ENCODE results near the gene MRGPRX4.

Gene MRGPRX4

GRCh38 chr11:18204220-18204619 lies 31.6 kb downstream of the MRGPRX4 start:
- FAIRE-seq: no peak
- no peak for DNase-seq (ENCODE audit: insufficient read length, low spot score)
- TF ChIP-seq TAF1 (IDR thresholded peaks at IDR 0.05; ENCODE audit: low read depth, low read length) (no peak), SPI1 (IDR thresholded peaks at IDR 0.05; ENCODE audit: low read depth, low read length) (no peak), POU2F2 (IDR thresholded peaks at IDR 0.05; ENCODE audit: low read depth, low read length) (no peak), PAX5 (IDR thresholded peaks at IDR 0.05; ENCODE audit: insufficient read depth, low read length, severe bottlenecking) (no peak), POLR2AphosphoS5 (IDR thresholded peaks at IDR 0.05; ENCODE audit: low read depth, low read length) (no peak), POLR2A (IDR thresholded peaks at IDR 0.05; ENCODE audit: low read depth, low read length) (no peak)

DNA sequence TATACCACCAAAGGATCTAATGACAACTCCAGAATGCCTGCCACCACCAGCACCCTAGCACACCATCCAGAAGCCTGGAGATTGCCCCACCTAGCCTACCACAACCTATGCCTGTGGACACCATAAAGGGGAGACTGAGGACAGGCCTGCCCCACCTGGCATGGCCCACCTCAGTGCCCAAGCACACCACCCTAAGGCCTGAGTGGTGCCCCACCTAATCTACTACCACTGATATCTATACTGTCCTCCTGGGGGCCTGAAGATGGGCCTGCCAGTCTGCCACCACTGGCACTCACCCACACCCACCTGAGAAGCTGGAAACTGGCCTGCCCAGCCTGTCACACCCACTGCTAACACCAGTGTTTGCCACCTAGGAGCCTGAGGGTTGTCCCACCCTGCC lies 32.1 kb downstream of the MRGPRX4 start:
- no peak for DNase-seq (ENCODE audit: insufficient read length, low spot score)
- FAIRE-seq: no peak
- TF ChIP-seq POU2F2 (IDR thresholded peaks at IDR 0.05; ENCODE audit: low read depth, low read length): no peak
- no peak for TF ChIP-seq TAF1 (IDR thresholded peaks at IDR 0.05; ENCODE audit: low read depth, low read length)
- TF ChIP-seq POLR2AphosphoS5 (IDR thresholded peaks at IDR 0.05; ENCODE audit: low read depth, low read length): no peak
- TF ChIP-seq PAX5 (IDR thresholded peaks at IDR 0.05; ENCODE audit: insufficient read depth, low read length, severe bottlenecking): no peak
- no peak for TF ChIP-seq POLR2A (IDR thresholded peaks at IDR 0.05; ENCODE audit: low read depth, low read length)
- TF ChIP-seq SPI1 (IDR thresholded peaks at IDR 0.05; ENCODE audit: low read depth, low read length): no peak

DNA sequence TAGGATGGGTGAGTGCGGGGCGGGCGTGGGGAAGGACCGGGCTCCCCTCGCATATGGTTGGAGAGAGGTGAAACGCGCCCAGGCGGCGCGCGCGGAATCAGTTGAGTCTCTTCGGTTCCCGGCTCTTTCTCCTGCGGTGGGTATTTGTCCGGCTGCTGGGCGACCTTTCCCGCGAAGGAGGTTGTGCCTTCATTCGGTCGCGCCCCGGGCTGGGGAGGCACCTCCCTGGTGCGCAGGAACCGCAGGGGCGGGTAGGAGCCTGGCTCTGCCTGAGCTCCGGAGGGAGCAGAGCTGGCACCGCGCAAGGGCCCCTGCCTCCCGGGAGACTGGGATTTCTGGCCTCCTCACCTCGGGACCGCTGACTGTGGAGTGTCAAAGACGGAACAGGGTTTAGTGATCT lies 36.4 kb downstream of the MRGPRX4 start:
- DNase-seq (ENCODE audit: insufficient read length, low spot score): no peak
- no peak for TF ChIP-seq POLR2AphosphoS5 (IDR thresholded peaks at IDR 0.05; ENCODE audit: low read depth, low read length)
- no peak for TF ChIP-seq POLR2A (IDR thresholded peaks at IDR 0.05; ENCODE audit: low read depth, low read length)
- TF ChIP-seq POU2F2 (IDR thresholded peaks at IDR 0.05; ENCODE audit: low read depth, low read length): no peak
- TF ChIP-seq SPI1 (IDR thresholded peaks at IDR 0.05; ENCODE audit: low read depth, low read length): no peak
- no peak for TF ChIP-seq PAX5 (IDR thresholded peaks at IDR 0.05; ENCODE audit: insufficient read depth, low read length, severe bottlenecking)
- TF ChIP-seq TAF1 (IDR thresholded peaks at IDR 0.05; ENCODE audit: low read depth, low read length): no peak
- FAIRE-seq: no peak

DNA sequence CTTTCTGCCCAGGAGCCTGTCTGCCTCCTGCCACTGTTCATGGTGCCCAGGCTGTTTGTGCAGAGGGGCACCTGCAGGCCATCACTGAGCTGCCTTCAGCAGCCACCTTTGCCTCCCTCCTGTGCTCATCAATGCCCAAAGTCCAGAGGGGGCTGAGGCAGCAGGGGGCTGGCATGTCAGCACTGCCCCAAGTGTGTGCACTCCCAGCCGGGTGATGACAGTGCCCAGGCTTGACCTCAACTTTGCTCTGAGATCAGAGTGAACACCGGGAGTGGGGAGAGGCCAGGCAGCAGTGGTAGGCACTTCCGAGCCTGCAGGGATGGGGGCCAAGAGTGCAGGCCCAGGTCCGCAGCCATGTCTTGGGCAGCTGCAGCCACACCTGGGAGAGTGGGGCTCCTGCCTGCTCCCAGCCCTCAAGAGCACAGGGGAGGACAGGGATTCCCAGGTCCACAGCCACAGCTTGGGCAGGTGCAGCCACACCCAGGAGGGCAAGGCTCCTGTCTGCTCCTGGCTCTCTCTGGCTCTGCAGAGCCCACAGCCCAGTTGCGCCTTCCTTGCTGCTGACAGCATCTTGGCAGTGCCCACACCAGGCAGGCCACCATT lies 48.7 kb downstream of the MRGPRX4 start:
- FAIRE-seq: no peak
- DNase-seq (ENCODE audit: insufficient read length, low spot score): no peak
- TF ChIP-seq POU2F2 (IDR thresholded peaks at IDR 0.05; ENCODE audit: low read depth, low read length): no peak
- no peak for TF ChIP-seq POLR2A (IDR thresholded peaks at IDR 0.05; ENCODE audit: low read depth, low read length)
- no peak for TF ChIP-seq TAF1 (IDR thresholded peaks at IDR 0.05; ENCODE audit: low read depth, low read length)
- no peak for TF ChIP-seq SPI1 (IDR thresholded peaks at IDR 0.05; ENCODE audit: low read depth, low read length)
- no peak for TF ChIP-seq POLR2AphosphoS5 (IDR thresholded peaks at IDR 0.05; ENCODE audit: low read depth, low read length)
- TF ChIP-seq PAX5 (IDR thresholded peaks at IDR 0.05; ENCODE audit: insufficient read depth, low read length, severe bottlenecking): no peak

DNA sequence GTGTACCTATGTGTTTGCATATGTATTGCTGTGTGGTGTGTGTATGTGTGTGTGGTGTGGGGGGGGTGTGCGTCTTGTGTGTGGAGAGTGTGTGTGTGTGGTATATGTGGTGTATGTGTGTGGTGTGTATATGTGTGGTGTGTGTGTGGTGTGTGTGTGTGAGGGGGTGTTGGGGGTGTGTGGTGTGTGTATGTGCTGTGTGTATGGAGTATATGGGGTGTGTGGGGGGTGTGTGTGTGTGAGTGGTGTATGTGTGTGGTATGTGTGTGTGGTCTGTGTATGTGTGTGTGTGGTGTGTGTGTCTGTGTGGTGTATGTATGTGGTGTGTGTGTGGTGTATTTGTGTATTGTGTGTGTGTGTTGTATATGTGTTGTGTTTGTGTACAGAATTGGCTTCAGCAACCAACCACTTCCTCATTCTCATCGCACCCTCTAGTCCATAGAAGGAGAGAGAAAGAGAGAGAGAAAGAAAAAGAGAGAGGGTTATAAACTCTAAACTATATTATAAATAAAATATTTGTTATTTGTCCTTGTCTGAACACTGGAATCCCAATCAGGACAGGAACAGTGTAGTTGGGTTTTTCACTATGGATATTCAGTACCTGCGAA lies 50.3 kb downstream of the MRGPRX4 start:
- DNase-seq (ENCODE audit: insufficient read length, low spot score) (no peak), FAIRE-seq (peak; percentile 93)
- TF ChIP-seq SPI1 (IDR thresholded peaks at IDR 0.05; ENCODE audit: low read depth, low read length) (peak; percentile 63), PAX5 (IDR thresholded peaks at IDR 0.05; ENCODE audit: insufficient read depth, low read length, severe bottlenecking) (no peak)

Measured in GM12891 (cell line).